ENCODE data around the gene SYNGR1. TPM values are rescaled to one million over a fixed set of nuclear protein-coding genes. Genes with fewer than 3 reads are reported as not detected.

The SYNGR1 gene
- total and polyA plus RNA-seq, 2 of the 8 experiments (the other 6 are each of a cell fraction or from before 2014, with no cell fraction given), result 32.5 to 84.7 TPM

GRCh38 chr22:39313258-39314001 is 36.4 kb upstream of the SYNGR1 start:
- H2BK20ac ChIP-seq (ENCODE audit: low read length), result no peak overlapping the region
- peaks cover 43 to 51% of the 10 kb centered on the region in 2 experiments for H4K20me1 ChIP-seq (replicated peaks in 1 of 2; ENCODE audit: control insufficient read depth in 1 of 2, insufficient read depth in 2 of 2, low read length in 2 of 2)
- DNase-seq (ENCODE audit: low read depth in 1 of 2, low spot score in 2 of 2), result no peak
- H3K27ac ChIP-seq (ENCODE audit: low read depth, low read length), result no peak overlapping the region
- 90% methylated on average over 20 of the region's 20 CpGs; no CpG with 5 or more reads in 1 of the 2 experiments for WGBS, 2 experiments (ENCODE audit: extremely low coverage in 1 of 2, insufficient coverage in 1 of 2, insufficient read length in 1 of 2, insufficient replicate concordance in 2 of 2, low coverage in 1 of 2, low lambda C conversion rate in 2 of 2, missing lambda C conversion rate in 1 of 2)
- no peak overlapping the region for H4K5ac ChIP-seq (ENCODE audit: insufficient read length, low read depth, low read length)
- 0 out of 2 replicates have a peak overlapping the region, but pooled peaks have one; percentile 37 for H4K8ac ChIP-seq (ENCODE audit: extremely low read depth, insufficient read depth, low read length)
- H3K79me2 ChIP-seq (ENCODE audit: control insufficient read depth in 1 of 2, insufficient read depth in 2 of 2, low read length in 2 of 2), result peaks cover 3 to 33% of the 10 kb centered on the region in 2 experiments
- H3K4me1 ChIP-seq (replicated peaks in 1 of 4; ENCODE audit: control insufficient read depth in 3 of 4, insufficient read depth in 4 of 4, low read length in 3 of 4), result peaks cover 0 to 31% (median 15%) of the 10 kb centered on the region in 4 experiments; a peak in 6 of 7 replicates
- H2BK12ac ChIP-seq (ENCODE audit: low read depth, low read length), result no peak overlapping the region
- no peak for FAIRE-seq
- no peaks in the 10 kb centered on the region for H3K27me3 ChIP-seq (replicated peaks in 1 of 4; ENCODE audit: control insufficient read depth in 3 of 4, extremely low read depth in 1 of 4, insufficient read depth in 3 of 4, low read length in 3 of 4)
- H3K9me3 ChIP-seq (ENCODE audit: insufficient read depth in 2 of 2, low read depth in 1 of 2, low read length in 1 of 2), result no peaks in the 10 kb centered on the region
- CTCF ChIA-PET (ENCODE audit: partially characterized antibody), result interaction anchor here (1.1 to 4.8 kb wide), 8 partner anchors 19 to 201 kb away, joined by 3 to 55 read pairs (median 4); no protein-coding TSS in a partner anchor
- no peak overlapping the region for H3K23ac ChIP-seq (ENCODE audit: insufficient read length)
- H3K4me2 ChIP-seq (ENCODE audit: insufficient read depth in 1 of 2, low read depth in 2 of 2, low read length in 2 of 2), result peak overlapping the region in 1 of 2 experiments; percentile 2; a peak in 1 of 4 replicates
- H3K9ac ChIP-seq (replicated peaks in 1 of 4; ENCODE audit: extremely low read depth in 1 of 4, low read depth in 3 of 4, low read length in 3 of 4), result no peak overlapping the region; a peak in 1 of 7 replicates
- H3K14ac ChIP-seq (ENCODE audit: insufficient read length), result no peak overlapping the region
- no peak overlapping the region for H3K18ac ChIP-seq (ENCODE audit: extremely low read depth, low read length)
- peaks cover 6% of the 10 kb centered on the region for H3K23me2 ChIP-seq (ENCODE audit: low read depth, low read length)
- H2AK5ac ChIP-seq (ENCODE audit: low read depth, low read length), result no peak overlapping the region
- peak overlapping the region; percentile 61; the same call in 1 of the 2 replicates for H2BK5ac ChIP-seq (ENCODE audit: low read depth, low read length)
- H3K4me3 ChIP-seq (ENCODE audit: extremely low read depth in 1 of 4, insufficient read depth in 2 of 4, low read depth in 3 of 4, low read length in 4 of 4), result no peak overlapping the region
- H2AFZ ChIP-seq (ENCODE audit: low read length), result no peak overlapping the region
- no peak overlapping the region for H3K56ac ChIP-seq (replicated peaks; ENCODE audit: insufficient read length, low read depth, low read length)
- H2BK120ac ChIP-seq (replicated peaks; ENCODE audit: low read depth, low read length), result no peak overlapping the region
- no peak overlapping the region for H2BK15ac ChIP-seq (ENCODE audit: low read length)
- H3K36me3 ChIP-seq (ENCODE audit: control insufficient read depth in 2 of 4, insufficient read depth in 4 of 4, low read length in 3 of 4), result peaks cover 54 to 70% (median 63%) of the 10 kb centered on the region in 4 experiments
- H3K4ac ChIP-seq (replicated peaks; ENCODE audit: insufficient read length, low read depth, low read length), result no peak overlapping the region
- peaks cover 3% of the 10 kb centered on the region for H3K79me1 ChIP-seq (ENCODE audit: low read depth, low read length)
- POLR2A ChIA-PET (ENCODE audit: partially characterized antibody), result interaction anchor here (1.0 to 37.3 kb wide), 34 partner anchors 4 to 295 kb away, joined by 3 to 692 read pairs (median 10); partner anchors contain the start of genes ATF4, PDGFB, RPL3 and SYNGR1
- no peak overlapping the region for H4K91ac ChIP-seq (replicated peaks; ENCODE audit: insufficient read length, low read length)
- TF ChIP-seq EP300 (IDR thresholded peaks at IDR 0.05; ENCODE audit: borderline replicate concordance in 1 of 2, low read depth in 2 of 2, low read length in 2 of 2) (no peak), RXRA (IDR thresholded peaks at IDR 0.05; ENCODE audit: insufficient read depth, low read depth, low read length) (no peak), POLR2AphosphoS5 (IDR thresholded peaks at IDR 0.05; ENCODE audit: low read depth, low read length) (peak; percentile 80), PHF8 (conservative IDR thresholded peaks at IDR 0.05; ENCODE audit: low read depth, low read length) (no peak), TAF1 (IDR thresholded peaks at IDR 0.05; ENCODE audit: low read depth, low read length) (no peak), CTBP2 (IDR thresholded peaks at IDR 0.05; ENCODE audit: borderline replicate concordance, insufficient read depth, insufficient read length, low read length) (no peak), CBX8 (IDR thresholded peaks at IDR 0.05; ENCODE audit: borderline replicate concordance, low read depth, low read length) (no peak), RBBP5 (IDR thresholded peaks at IDR 0.05; ENCODE audit: borderline replicate concordance, low read depth, low read length) (no peak)
